ENCODE results near the gene HSPA1A.

DNA sequence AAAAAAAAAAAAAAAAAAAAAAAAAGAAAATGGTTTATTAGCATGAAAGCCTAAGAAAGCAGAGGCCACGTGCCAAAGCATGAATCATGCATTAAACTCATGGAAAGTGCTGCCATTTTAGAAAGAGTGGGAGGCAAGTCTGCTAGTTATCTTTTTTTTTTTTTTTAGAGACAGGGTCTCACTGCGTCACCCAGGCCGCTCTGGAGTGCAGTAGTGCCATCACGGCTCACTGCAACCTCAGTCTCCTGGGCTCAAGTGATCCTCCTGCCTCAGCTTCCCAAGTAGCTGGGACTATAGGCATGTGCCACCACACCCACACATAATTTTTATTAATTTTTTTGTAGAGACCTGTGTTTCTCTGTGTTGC is 43.4 kb upstream of the HSPA1A start:
- TF ChIP-seq, protein P1, sequence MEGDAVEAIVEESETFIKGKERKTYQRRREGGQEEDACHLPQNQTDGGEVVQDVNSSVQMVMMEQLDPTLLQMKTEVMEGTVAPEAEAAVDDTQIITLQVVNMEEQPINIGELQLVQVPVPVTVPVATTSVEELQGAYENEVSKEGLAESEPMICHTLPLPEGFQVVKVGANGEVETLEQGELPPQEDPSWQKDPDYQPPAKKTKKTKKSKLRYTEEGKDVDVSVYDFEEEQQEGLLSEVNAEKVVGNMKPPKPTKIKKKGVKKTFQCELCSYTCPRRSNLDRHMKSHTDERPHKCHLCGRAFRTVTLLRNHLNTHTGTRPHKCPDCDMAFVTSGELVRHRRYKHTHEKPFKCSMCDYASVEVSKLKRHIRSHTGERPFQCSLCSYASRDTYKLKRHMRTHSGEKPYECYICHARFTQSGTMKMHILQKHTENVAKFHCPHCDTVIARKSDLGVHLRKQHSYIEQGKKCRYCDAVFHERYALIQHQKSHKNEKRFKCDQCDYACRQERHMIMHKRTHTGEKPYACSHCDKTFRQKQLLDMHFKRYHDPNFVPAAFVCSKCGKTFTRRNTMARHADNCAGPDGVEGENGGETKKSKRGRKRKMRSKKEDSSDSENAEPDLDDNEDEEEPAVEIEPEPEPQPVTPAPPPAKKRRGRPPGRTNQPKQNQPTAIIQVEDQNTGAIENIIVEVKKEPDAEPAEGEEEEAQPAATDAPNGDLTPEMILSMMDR (IDR thresholded peaks at IDR 0.05), result no peak
- TF ChIP-seq POLR2A (IDR thresholded peaks at IDR 0.05) (no peak), EP300 (IDR thresholded peaks at IDR 0.05) (no peak)

Data from ovary (tissue), 3 donors.